Osteoblast (primary cell): ENCODE measurements around the gene OR1D5. TPM values are rescaled to one million over a fixed set of nuclear protein-coding genes. Genes with fewer than 3 reads are reported as not detected.

Source experiments
- DNase-seq: peaks from one replicate; pipeline ENCODE4 v3.0.0; 2011; ENCODE audit warnings: low spot score, mixed read lengths; ENCODE audit not compliant: insufficient read length; ENCODE audit errors: missing footprints
- H2AFZ ChIP-seq: 2 replicates; pipeline ENCODE4 v1.6.0; 2011; ENCODE audit warnings: mild to moderate bottlenecking, low read length
- H3K27ac ChIP-seq: 2 replicates; pipeline ENCODE4 v1.5.1; 2011; ENCODE audit warnings: mild to moderate bottlenecking, low read depth, low read length, moderate library complexity
- H3K27me3 ChIP-seq: 2 replicates; pipeline ENCODE4 v1.6.0; 2012; ENCODE audit warnings: mild to moderate bottlenecking, control low read depth, inconsistent platforms, low read length, moderate library complexity; ENCODE audit not compliant: insufficient read depth
- H3K36me3 ChIP-seq: 2 replicates; pipeline ENCODE4 v1.5.1; 2011; ENCODE audit warnings: mild to moderate bottlenecking, low read length, control low read depth, moderate library complexity; ENCODE audit not compliant: insufficient read depth
- H3K4me1 ChIP-seq: 2 replicates; pipeline ENCODE4 v1.5.1; 2011; ENCODE audit warnings: mild to moderate bottlenecking, low read length, control low read depth, moderate library complexity; ENCODE audit not compliant: insufficient read depth
- H3K4me2 ChIP-seq: 2 replicates; pipeline ENCODE4 v1.6.0; 2011; ENCODE audit warnings: mild to moderate bottlenecking, low read length; ENCODE audit not compliant: insufficient read depth
- H3K4me3 ChIP-seq: fragments of 200-600 bp; sonication (generic); 3 replicates; pipeline ENCODE4 v1.5.1; 2012; ENCODE audit warnings: mild to moderate bottlenecking, low read length, inconsistent platforms; ENCODE audit not compliant: insufficient read depth
- H3K79me2 ChIP-seq: 2 replicates; pipeline ENCODE4 v1.6.0; 2012; ENCODE audit warnings: mild to moderate bottlenecking, low read length, control low read depth, inconsistent platforms; ENCODE audit not compliant: insufficient read depth
- H3K9me3 ChIP-seq: 2 replicates; pipeline ENCODE4 v1.5.1; 2011; ENCODE audit warnings: low read depth, low read length, control low read depth
- H4K20me1 ChIP-seq: 2 replicates; pipeline ENCODE4 v1.6.0; 2012; ENCODE audit warnings: mild to moderate bottlenecking, low read length, control low read depth; ENCODE audit not compliant: insufficient read depth
- total RNA-seq: library from RNA; depleted of rRNA; stranded (reverse); fragments of >200 nt; gene quantifications from 2 replicates; pipeline ENCODE4 v1.2.3, GENCODE V29; 2012
- TF ChIP-seq, protein P1 (sequence below): IDR thresholded peaks from 2 replicates; pipeline ENCODE4 v1.5.1; 2011; ENCODE audit warnings: mild to moderate bottlenecking, low read depth, low read length, moderate library complexity; ENCODE audit errors: extremely low read depth

Gene OR1D5
- total RNA-seq, 1 donor: not detected

GRCh38 chr17:3040882-3041281 is 22.5 kb downstream of the OR1D5 start:
- TF ChIP-seq, protein P1, sequence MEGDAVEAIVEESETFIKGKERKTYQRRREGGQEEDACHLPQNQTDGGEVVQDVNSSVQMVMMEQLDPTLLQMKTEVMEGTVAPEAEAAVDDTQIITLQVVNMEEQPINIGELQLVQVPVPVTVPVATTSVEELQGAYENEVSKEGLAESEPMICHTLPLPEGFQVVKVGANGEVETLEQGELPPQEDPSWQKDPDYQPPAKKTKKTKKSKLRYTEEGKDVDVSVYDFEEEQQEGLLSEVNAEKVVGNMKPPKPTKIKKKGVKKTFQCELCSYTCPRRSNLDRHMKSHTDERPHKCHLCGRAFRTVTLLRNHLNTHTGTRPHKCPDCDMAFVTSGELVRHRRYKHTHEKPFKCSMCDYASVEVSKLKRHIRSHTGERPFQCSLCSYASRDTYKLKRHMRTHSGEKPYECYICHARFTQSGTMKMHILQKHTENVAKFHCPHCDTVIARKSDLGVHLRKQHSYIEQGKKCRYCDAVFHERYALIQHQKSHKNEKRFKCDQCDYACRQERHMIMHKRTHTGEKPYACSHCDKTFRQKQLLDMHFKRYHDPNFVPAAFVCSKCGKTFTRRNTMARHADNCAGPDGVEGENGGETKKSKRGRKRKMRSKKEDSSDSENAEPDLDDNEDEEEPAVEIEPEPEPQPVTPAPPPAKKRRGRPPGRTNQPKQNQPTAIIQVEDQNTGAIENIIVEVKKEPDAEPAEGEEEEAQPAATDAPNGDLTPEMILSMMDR: no peak
- Histone ChIP-seq H3K79me2 (no peaks in the 10 kb centered on the region), H3K27ac (no peak overlapping the region), H3K4me2 (no peak overlapping the region), H3K4me1 (no peaks in the 10 kb centered on the region), H3K9me3 (peaks cover 3% of the 10 kb centered on the region), H3K36me3 (no peaks in the 10 kb centered on the region), H3K27me3 (no peaks in the 10 kb centered on the region), H3K4me3 (no peak overlapping the region), H2AFZ (no peak overlapping the region), H4K20me1 (no peaks in the 10 kb centered on the region)
- DNase-seq: no peak

GRCh38 chr17:3039736-3040135 is 23.7 kb downstream of the OR1D5 start:
- Histone ChIP-seq H2AFZ (no peak overlapping the region), H4K20me1 (no peaks in the 10 kb centered on the region), H3K36me3 (no peaks in the 10 kb centered on the region), H3K4me3 (no peak overlapping the region), H3K79me2 (no peaks in the 10 kb centered on the region), H3K27ac (no peak overlapping the region), H3K9me3 (peaks cover 3% of the 10 kb centered on the region), H3K4me2 (no peak overlapping the region), H3K4me1 (no peaks in the 10 kb centered on the region), H3K27me3 (no peaks in the 10 kb centered on the region)
- TF ChIP-seq, protein P1: no peak
- no peak for DNase-seq

- Histone ChIP-seq H3K36me3 (no peaks in the 10 kb centered on the region), H3K27me3 (no peaks in the 10 kb centered on the region), H3K4me2 (no peak overlapping the region), H3K9me3 (peaks cover 2% of the 10 kb centered on the region), H3K4me1 (no peaks in the 10 kb centered on the region), H3K79me2 (no peaks in the 10 kb centered on the region), H3K27ac (no peak overlapping the region), H2AFZ (no peak overlapping the region), H4K20me1 (no peaks in the 10 kb centered on the region), H3K4me3 (no peak overlapping the region)
- TF ChIP-seq, protein P1: no peak
- DNase-seq: no peak
Observed at GRCh38 chr17:3038941-3039340, 24.5 kb downstream of the OR1D5 start.

DNA sequence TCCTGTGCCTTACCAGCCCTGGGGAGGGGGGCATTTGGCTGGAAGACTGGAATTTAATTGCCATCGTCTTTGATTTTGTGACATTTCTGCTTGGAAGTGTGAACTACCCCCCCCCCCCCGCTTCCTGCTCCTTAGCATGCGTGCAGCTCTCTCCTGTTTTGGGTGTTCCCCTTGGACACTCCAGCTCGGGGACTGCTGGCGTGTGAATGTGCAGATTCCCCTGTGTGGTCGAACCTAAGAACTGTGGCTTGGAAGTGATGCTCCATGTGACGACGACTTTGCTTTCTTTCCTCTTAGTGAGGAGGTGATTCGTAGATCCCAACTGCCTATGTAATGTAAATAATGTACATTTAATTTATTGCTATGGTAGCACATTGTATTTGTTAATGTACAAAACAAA is 26.1 kb downstream of the OR1D5 start:
- no peak overlapping the region for H3K4me2 ChIP-seq
- H3K4me1 ChIP-seq: no peaks in the 10 kb centered on the region
- H3K36me3 ChIP-seq: no peaks in the 10 kb centered on the region
- no peaks in the 10 kb centered on the region for H3K9me3 ChIP-seq
- H3K27me3 ChIP-seq: no peaks in the 10 kb centered on the region
- TF ChIP-seq, protein P1: no peak
- H3K4me3 ChIP-seq: no peak overlapping the region
- H4K20me1 ChIP-seq: no peaks in the 10 kb centered on the region
- H3K27ac ChIP-seq: no peak overlapping the region
- peak; percentile 78 for DNase-seq
- no peaks in the 10 kb centered on the region for H3K79me2 ChIP-seq
- no peak overlapping the region for H2AFZ ChIP-seq
